ENCODE data around the gene RTKN.

The RTKN gene

DNA sequence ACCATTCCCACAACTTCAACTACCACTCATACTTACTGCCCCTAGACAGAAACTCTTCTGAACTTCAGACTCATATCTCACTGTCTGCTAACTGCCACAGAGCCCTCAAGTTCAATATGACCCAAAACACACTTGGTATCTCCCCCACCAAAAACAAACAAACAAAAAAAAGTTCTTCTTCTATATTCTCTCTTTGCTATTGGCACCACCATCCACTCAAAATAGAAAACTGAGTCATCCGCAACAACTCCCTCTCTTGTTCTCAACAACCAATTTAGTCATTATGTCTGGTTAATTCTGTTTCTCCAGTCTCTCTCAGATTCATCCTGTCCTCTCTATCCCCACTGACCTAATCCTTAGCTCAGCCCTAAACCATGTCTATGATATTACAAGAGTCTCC, 54.4 kb downstream of the RTKN start:
- DNase-seq: peak in 1 of 56 donors; percentile 5

DNA sequence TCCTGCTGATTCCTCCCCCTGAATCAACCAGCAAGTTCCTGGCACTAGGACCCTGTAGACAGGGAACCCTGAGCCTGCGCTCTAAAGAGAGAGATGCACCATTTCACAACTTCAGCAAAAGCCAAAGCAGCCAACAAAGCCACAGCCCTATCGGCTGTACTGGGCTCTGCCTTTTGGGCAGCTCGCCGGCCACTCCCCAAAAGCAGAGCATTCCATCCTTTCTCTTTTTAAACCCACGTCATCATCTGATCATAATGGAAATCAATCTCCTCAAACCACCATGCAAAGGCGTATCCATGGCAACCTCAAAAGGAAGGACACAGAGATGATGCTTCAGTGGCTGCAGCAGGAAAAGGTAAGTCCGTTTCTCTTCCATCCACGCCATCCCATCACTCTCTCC, 56.3 kb downstream of the RTKN start:
- DNase-seq: peak in 50 of 56 donors; percentile 12 to 83 (median 46)

- DNase-seq: no peak
Measured at GRCh38 chr2:74384051-74384450, 57.7 kb downstream of the RTKN start.

GRCh38 chr2:74383254-74383653, 58.5 kb downstream of the RTKN start:
- DNase-seq: no peak

- no peak for DNase-seq
Measured at GRCh38 chr2:74381751-74382150, 60.0 kb downstream of the RTKN start.

DNA sequence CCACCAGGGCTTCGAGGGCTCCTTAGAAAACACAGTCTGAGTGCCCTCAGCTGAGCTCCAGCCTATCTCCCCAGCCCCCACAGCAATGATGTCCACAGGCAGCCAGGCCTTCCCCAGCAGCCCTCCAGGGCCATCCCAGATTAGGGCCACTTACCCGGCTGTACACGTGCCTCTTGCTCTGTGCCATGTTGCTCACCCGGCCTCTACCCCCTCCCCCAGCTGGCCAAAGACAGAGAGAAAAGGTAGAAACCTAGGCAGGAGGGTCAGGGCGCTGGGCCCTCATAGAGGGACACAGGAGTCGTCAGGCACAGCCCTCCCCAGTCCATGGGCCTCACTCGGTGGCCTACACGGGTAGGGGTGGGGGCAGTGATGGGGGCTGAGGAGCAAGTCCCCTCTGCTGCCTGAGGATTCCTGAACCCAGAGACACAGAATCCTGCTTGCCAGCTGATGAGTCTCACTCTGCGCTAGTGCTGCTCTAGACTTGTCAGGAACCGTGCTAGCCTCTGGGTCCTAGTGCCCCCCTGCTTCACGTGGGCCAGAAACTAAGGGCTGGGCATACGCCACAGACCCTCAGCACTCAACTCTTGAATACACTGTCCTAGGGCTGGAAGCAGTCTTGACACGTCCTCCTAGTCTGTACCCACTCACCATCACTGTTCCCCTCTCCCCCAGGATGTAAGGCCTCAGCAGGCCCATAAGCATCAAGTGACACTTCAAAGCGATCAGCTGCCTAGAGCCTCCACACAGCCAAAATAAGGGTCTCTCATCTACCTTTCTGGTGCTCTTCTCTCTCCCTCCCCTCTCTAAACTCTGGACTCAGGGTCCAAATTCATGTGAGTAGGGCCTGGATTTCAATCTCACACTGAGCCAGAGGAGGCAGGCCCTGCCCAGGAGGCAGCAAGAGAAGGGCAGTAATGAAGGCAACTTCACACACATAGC, 61.6 kb downstream of the RTKN start, which contains the start of gene DCTN1:
DCTN1 (minus strand) TSS at position 461 of the 939 bp plus-strand sequence; CDS start at position 187, 274 bp downstream.
- peak in 53 of 56 donors; percentile 14 to 87 (median 69) for DNase-seq

GRCh38 chr2:74378007-74378406, 63.7 kb downstream of the RTKN start:
- DNase-seq: no peak

DNA sequence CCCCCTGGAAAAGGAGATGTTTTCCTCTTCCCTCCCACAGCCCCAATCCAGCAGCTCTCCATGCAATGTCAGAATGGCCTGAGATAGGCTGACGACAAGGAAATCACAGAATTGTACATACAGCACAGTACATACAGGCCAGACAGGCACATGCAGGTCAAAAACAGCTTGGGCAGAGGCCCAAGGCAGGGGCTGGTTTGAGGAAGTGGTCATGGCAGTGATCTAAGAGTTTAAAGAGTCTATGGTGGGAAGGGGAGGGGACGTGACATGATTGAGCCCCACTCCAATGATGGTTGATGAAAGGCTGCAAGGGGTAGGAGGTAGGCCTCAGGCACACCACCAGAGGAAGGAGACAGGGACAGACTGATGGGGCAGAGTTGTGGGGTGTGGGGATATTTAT, 65.9 kb downstream of the RTKN start:
- no peak for DNase-seq

Data from amygdala (tissue), 56 donors.